CD14-positive monocyte (primary cell): Measurements from ENCODE around the gene CHRNG. TPM values are rescaled to one million over a fixed set of nuclear protein-coding genes. Genes with fewer than 3 reads are reported as not detected.

Source experiments
- DNase-seq, 3 donors: peaks; one replicate each; pipeline ENCODE4 v3.0.0-alpha.2; 2011 to 2022
- H2AFZ ChIP-seq: 2 replicates; pipeline ENCODE4 v1.6.0; 2012; ENCODE audit warnings: mild to moderate bottlenecking, low read depth, low read length, inconsistent platforms; ENCODE audit not compliant: insufficient read depth, poor library complexity, severe bottlenecking
- H3K27ac ChIP-seq, 2 donors: 1 replicate in 1 of 2; 2 replicates in 1 of 2; pipeline ENCODE4 v1.5.1; 2012 to 2013; ENCODE audit warnings: low read length in 2 of 2, control low read depth in 1 of 2, inconsistent platforms in 1 of 2, low read depth in 1 of 2, mild to moderate bottlenecking in 1 of 2
- H3K27me3 ChIP-seq, 2 donors: one replicate each; pipeline versions ENCODE4 v1.6.0 to v1.6.1; 2011 to 2013; ENCODE audit warnings: low read length in 2 of 2; ENCODE audit not compliant: control insufficient read depth in 2 of 2, insufficient read depth in 2 of 2
- H3K36me3 ChIP-seq, 2 donors: replicated peaks in 1 of 2; 1 replicate in 1 of 2; 2 replicates in 1 of 2; pipeline versions ENCODE4 v1.5.1 to v1.6.1; 2012 to 2013; ENCODE audit warnings: low read length in 2 of 2, control low read depth in 1 of 2, inconsistent platforms in 1 of 2, mild to moderate bottlenecking in 1 of 2; ENCODE audit not compliant: insufficient read depth in 2 of 2, control insufficient read depth in 1 of 2
- H3K4me1 ChIP-seq, 2 donors: 1 replicate in 1 of 2; 2 replicates in 1 of 2; pipeline versions ENCODE4 v1.5.1 to v1.6.1; 2012 to 2013; ENCODE audit warnings: low read length in 2 of 2, control low read depth in 1 of 2, inconsistent platforms in 1 of 2, mild to moderate bottlenecking in 1 of 2, moderate library complexity in 1 of 2; ENCODE audit not compliant: insufficient read depth in 2 of 2, control insufficient read depth in 1 of 2
- H3K4me2 ChIP-seq: replicated peaks from 2 replicates; pipeline ENCODE3; 2012; ENCODE audit warnings: low read length, moderate library complexity, mild to moderate bottlenecking; ENCODE audit not compliant: poor library complexity, severe bottlenecking; ENCODE audit errors: extremely low read depth
- H3K4me3 ChIP-seq, 3 experiments: fragments of 200-600 bp in 1 of 3; sonication (generic) in 1 of 3; replicated peaks in 1 of 3; 1 replicate in 2 of 3; 2 replicates in 1 of 3; pipeline ENCODE4 v1.5.1; 2011 to 2013; ENCODE audit warnings: low read length in 3 of 3, mild to moderate bottlenecking in 3 of 3, control low read depth in 2 of 3, low read depth in 2 of 3, inconsistent platforms in 1 of 3, moderate library complexity in 1 of 3
- H3K79me2 ChIP-seq: 2 replicates; pipeline ENCODE4 v1.6.0; 2012; ENCODE audit warnings: mild to moderate bottlenecking, control low read depth, inconsistent platforms, low read length, moderate library complexity; ENCODE audit not compliant: insufficient read depth
- H3K9ac ChIP-seq: 2 replicates; pipeline ENCODE4 v1.6.0; 2017; ENCODE audit warnings: low read length, mild to moderate bottlenecking; ENCODE audit not compliant: insufficient read depth, poor library complexity, severe bottlenecking
- H3K9me3 ChIP-seq, 2 donors: replicated peaks in 1 of 2; 1 replicate in 1 of 2; 2 replicates in 1 of 2; pipeline versions ENCODE4 v1.5.1 to v1.6.1; 2012 to 2013; ENCODE audit warnings: low read length in 2 of 2, control low read depth in 1 of 2; ENCODE audit not compliant: control insufficient read depth in 1 of 2, insufficient read depth in 1 of 2
- H4K20me1 ChIP-seq: 2 replicates; pipeline ENCODE4 v1.6.0; 2012; ENCODE audit warnings: mild to moderate bottlenecking, low read length, control low read depth, moderate library complexity; ENCODE audit not compliant: insufficient read depth
- H3K27ac Mint-ChIP-seq, 7 donors: one replicate each; pipeline ENCODE4 v1.8.0; 2020; ENCODE audit warnings: mild to moderate bottlenecking in 7 of 7, mixed read lengths in 7 of 7, moderate library complexity in 6 of 7, inconsistent platforms in 2 of 7
- H3K27me3 Mint-ChIP-seq, 3 donors: one replicate each; pipeline ENCODE4 v1.8.0; 2021 to 2022; ENCODE audit warnings: low read depth in 3 of 3, mild to moderate bottlenecking in 3 of 3, mixed read lengths in 3 of 3, moderate library complexity in 3 of 3, inconsistent platforms in 1 of 3
- H3K36me3 Mint-ChIP-seq, 2 donors: one replicate each; pipeline ENCODE4 v1.8.0; 2020; ENCODE audit warnings: mixed read lengths in 2 of 2, inconsistent platforms in 1 of 2, mild to moderate bottlenecking in 1 of 2
- H3K4me1 Mint-ChIP-seq: one replicate; pipeline ENCODE4 v1.8.0; 2020; ENCODE audit warnings: mild to moderate bottlenecking, mixed read lengths
- H3K4me3 Mint-ChIP-seq, 2 donors: one replicate each; pipeline ENCODE4 v1.8.0; 2020; ENCODE audit warnings: mild to moderate bottlenecking in 2 of 2, mixed read lengths in 2 of 2, moderate library complexity in 1 of 2
- H3K9me3 Mint-ChIP-seq, 7 donors: one replicate each; pipeline ENCODE4 v1.8.0; 2020 to 2022; ENCODE audit warnings: mixed read lengths in 7 of 7, mild to moderate bottlenecking in 6 of 7, moderate library complexity in 6 of 7, inconsistent platforms in 2 of 7
- WGBS: methylation state at CpG from one replicate; pipeline ENCODE4 v1.1.5; 2013; ENCODE audit warnings: missing lambda C conversion rate; ENCODE audit not compliant: insufficient coverage; 5-methylcytosine and 5-hydroxymethylcytosine counted together
- intact Hi-C, 2 donors: fragments of 100-400 bp; cut with micrococcal nuclease; formaldehyde crosslinking; loops; one replicate each; pipeline versions ENCODE4 v1.15.0 to v1.15.1; 2023
- polyA plus RNA-seq, 3 donors: library from polyadenylated mRNA; depleted of rRNA in 1 of 3; unstranded in 2 of 3; stranded (reverse) in 1 of 3; fragments of 300-500 nt in 2 of 3; fragments of >200 nt in 1 of 3; fragmentation: Illumina TruSeq in 2 of 3; gene quantifications; 1 replicate in 2 of 3; 2 replicates in 1 of 3; pipeline ENCODE4 v1.2.3, GENCODE V29; 2012 to 2021
- TF ChIP-seq, protein P1 (sequence below): fragments of 200-600 bp; IDR thresholded peaks from one replicate; pipeline ENCODE4 v1.8.0; 2022; ENCODE audit warnings: antibody characterized with exemption, mild to moderate bottlenecking

CHRNG gene
- polyA plus RNA-seq, 3 donors: not detected

DNA sequence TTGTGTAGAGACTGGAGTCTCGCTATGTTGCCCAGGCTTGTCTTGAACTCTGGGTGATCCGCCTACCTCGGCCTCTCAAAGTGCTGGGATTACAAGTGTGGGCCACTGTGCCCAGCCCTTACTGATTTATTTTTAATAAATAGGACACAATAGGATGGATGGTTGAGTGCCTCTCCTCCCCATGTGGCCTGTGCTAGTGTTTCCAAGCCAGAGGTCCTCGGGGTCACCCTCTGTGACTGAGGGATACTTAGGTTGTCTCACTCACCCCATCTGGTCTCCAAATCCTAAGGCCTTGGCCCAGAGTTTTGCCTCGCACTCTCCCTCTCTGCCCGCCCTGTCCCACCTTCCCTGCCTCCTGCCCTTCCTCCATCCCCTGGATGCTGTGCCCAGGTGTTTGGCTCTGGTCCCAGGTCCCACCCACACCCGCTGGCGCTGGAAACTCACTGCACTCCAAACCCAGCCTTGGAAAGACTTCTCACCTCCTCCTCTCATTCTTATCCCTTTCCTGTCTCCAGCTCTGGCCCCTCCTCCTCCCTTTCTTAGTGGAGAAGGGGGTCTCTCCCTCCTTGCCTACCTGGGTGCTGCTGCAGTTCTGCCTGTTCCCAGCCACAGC, 47.1 kb upstream of the CHRNG start:
- no peaks in the 10 kb centered on the region for H3K79me2 ChIP-seq
- no peaks in the 10 kb centered on the region for H4K20me1 ChIP-seq
- no peaks in the 10 kb centered on the region for H3K4me1 Mint-ChIP-seq
- H3K9ac ChIP-seq: no peak overlapping the region
- WGBS: 100% methylated on average over 1 of the region's 8 CpGs
- H3K27me3 Mint-ChIP-seq: peaks cover 20 to 30% (median 26%) of the 10 kb centered on the region in 3 donors
- H3K4me3 Mint-ChIP-seq: no peak overlapping the region
- TF ChIP-seq, protein P1, sequence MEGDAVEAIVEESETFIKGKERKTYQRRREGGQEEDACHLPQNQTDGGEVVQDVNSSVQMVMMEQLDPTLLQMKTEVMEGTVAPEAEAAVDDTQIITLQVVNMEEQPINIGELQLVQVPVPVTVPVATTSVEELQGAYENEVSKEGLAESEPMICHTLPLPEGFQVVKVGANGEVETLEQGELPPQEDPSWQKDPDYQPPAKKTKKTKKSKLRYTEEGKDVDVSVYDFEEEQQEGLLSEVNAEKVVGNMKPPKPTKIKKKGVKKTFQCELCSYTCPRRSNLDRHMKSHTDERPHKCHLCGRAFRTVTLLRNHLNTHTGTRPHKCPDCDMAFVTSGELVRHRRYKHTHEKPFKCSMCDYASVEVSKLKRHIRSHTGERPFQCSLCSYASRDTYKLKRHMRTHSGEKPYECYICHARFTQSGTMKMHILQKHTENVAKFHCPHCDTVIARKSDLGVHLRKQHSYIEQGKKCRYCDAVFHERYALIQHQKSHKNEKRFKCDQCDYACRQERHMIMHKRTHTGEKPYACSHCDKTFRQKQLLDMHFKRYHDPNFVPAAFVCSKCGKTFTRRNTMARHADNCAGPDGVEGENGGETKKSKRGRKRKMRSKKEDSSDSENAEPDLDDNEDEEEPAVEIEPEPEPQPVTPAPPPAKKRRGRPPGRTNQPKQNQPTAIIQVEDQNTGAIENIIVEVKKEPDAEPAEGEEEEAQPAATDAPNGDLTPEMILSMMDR: no peak
- H2AFZ ChIP-seq: no peak overlapping the region
- no peak overlapping the region for H3K4me3 ChIP-seq
- H3K27ac Mint-ChIP-seq: peak overlapping the region in 1 of 7 donors; percentile 41
- H3K4me2 ChIP-seq: no peak overlapping the region
- no peaks in the 10 kb centered on the region for H3K4me1 ChIP-seq
- no peaks in the 10 kb centered on the region for H3K36me3 Mint-ChIP-seq
- H3K27me3 ChIP-seq: peaks cover 8 to 21% of the 10 kb centered on the region in 2 donors
- H3K9me3 Mint-ChIP-seq: peaks cover 0 to 5% (median 0%) of the 10 kb centered on the region in 7 donors
- no peak for DNase-seq
- intact Hi-C loops: no loop called here
- H3K9me3 ChIP-seq: no peaks in the 10 kb centered on the region
- no peak overlapping the region for H3K27ac ChIP-seq
- H3K36me3 ChIP-seq: no peaks in the 10 kb centered on the region

DNA sequence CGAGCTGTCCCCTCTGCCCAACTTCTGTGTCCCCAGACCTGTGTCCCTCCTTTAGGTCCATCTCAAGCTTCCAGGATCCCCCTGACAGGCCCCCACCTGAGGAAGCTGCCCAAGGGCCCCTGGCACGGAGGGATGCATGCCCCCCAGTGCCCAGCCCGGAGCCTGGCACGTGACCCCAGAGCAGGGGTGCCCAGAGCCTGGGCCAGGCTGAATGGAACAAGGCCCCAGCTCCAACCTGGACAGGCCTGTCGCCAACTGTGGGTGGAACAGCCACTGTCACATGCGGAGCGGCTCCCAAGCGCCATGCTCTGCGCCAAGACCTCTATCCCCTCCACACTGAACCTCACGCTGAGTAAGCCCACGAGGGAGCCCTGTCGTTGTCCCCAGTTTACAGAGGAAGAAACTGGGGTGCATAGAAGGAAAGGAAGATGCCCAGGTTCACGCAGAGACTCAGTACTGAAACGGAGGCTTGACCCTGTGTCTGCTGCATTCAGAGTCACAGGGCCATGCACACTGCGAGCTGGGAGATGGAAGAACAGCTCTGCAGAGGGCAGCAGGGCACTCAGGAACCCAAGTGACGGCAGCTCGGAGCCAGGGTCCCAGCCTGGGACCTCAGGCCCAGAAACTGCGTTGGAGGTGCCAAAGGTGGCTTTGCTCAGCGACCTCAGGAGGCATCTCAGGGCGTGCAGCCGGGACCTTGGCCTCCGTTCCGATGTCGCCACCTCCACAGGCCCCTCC, 46.4 kb upstream of the CHRNG start:
- Histone ChIP-seq H3K27me3 (peaks cover 7 to 18% of the 10 kb centered on the region in 2 donors), H3K27ac (no peak overlapping the region), H3K9ac (no peak overlapping the region), H3K4me2 (no peak overlapping the region), H3K4me3 (no peak overlapping the region), H3K79me2 (no peaks in the 10 kb centered on the region), H3K36me3 (no peaks in the 10 kb centered on the region), H3K9me3 (no peaks in the 10 kb centered on the region), H2AFZ (no peak overlapping the region), H4K20me1 (no peaks in the 10 kb centered on the region), H3K4me1 (no peaks in the 10 kb centered on the region)
- TF ChIP-seq, protein P1: no peak
- DNase-seq: no peak
- intact Hi-C loops: no loop called here
- 87% methylated on average over 23 of the region's 24 CpGs for WGBS
- H3K4me3 Mint-ChIP-seq: no peak overlapping the region
- H3K27me3 Mint-ChIP-seq: peaks cover 16 to 26% (median 22%) of the 10 kb centered on the region in 3 donors
- no peaks in the 10 kb centered on the region for H3K4me1 Mint-ChIP-seq
- peaks cover 0 to 2% (median 0%) of the 10 kb centered on the region in 7 donors for H3K9me3 Mint-ChIP-seq
- no peaks in the 10 kb centered on the region for H3K36me3 Mint-ChIP-seq
- H3K27ac Mint-ChIP-seq: peak overlapping the region in 1 of 7 donors; percentile 41
